Measurements from ENCODE around the gene PNLIPRP1. TPM values are rescaled to one million over a fixed set of nuclear protein-coding genes. Genes with fewer than 3 reads are reported as not detected.

PNLIPRP1 gene
- total RNA-seq, 1 experiment from 2014 or later = not detected

GRCh38 chr10:116545122-116545521 lies 45.6 kb upstream of the PNLIPRP1 start:
- CTCF ChIA-PET = no interaction called here
- Histone ChIP-seq H3K9ac (ENCODE audit: low read length) (no peak overlapping the region), H3K9me2 (replicated peaks; ENCODE audit: low read length) (no peaks in the 10 kb centered on the region), H3F3A (ENCODE audit: low read length, unreplicated experiment) (no peaks in the 10 kb centered on the region), H3K36me3 (ENCODE audit: low read depth, low read length) (no peaks in the 10 kb centered on the region), H3K9me3 (ENCODE audit: low read length) (no peaks in the 10 kb centered on the region), H3K4me2 (ENCODE audit: low read length) (no peak overlapping the region), H3K27me3 (ENCODE audit: low read length) (peaks cover 52% of the 10 kb centered on the region), H3K4me3 (ENCODE audit: low read length) (no peak overlapping the region), H3K4me1 (ENCODE audit: insufficient read depth, low read length) (no peaks in the 10 kb centered on the region), H3K27ac (ENCODE audit: low read length) (no peak overlapping the region), H3K79me2 (ENCODE audit: low read length) (no peaks in the 10 kb centered on the region), H4K20me1 (ENCODE audit: low read length) (no peaks in the 10 kb centered on the region), H2AFZ (ENCODE audit: low read length) (no peak overlapping the region)
- POLR2A ChIA-PET (ENCODE audit: unreplicated experiment) = no interaction called here
- no TSS peak for BruUV-seq (replicated peaks)
- ATAC-seq (no peak), DNase-seq (no peak)
- intact Hi-C loops (cut with micrococcal nuclease) = no loop called here
- no peak for TF ChIP-seq CTCF (conservative IDR thresholded peaks at IDR 0.05; ENCODE audit: low read depth, low read length)
- no peak for TF ChIP-seq EZH2phosphoT487 (IDR thresholded peaks at IDR 0.05; ENCODE audit: borderline replicate concordance, low read length)
- no peak for TF ChIP-seq EZH2 (IDR thresholded peaks at IDR 0.05; ENCODE audit: low read length, unreplicated experiment)

- no peak within 1 kb of the TSS for H3K9ac ChIP-seq (ENCODE audit: low read length)
- H3K4me1 ChIP-seq (ENCODE audit: insufficient read depth, low read length) = no peaks in the 10 kb centered on the region
- H3K9me3 ChIP-seq (ENCODE audit: low read length) = no peaks in the 10 kb centered on the region
- no peaks in the 10 kb centered on the region for H3K36me3 ChIP-seq (ENCODE audit: low read depth, low read length)
- H3K79me2 ChIP-seq (ENCODE audit: low read length) = no peaks in the 10 kb centered on the region
- H3K27ac ChIP-seq (ENCODE audit: low read length) = no peak within 1 kb of the TSS
- H3K4me2 ChIP-seq (ENCODE audit: low read length) = no peak within 1 kb of the TSS
- peaks cover 56% of the 10 kb centered on the region for H3K27me3 ChIP-seq (ENCODE audit: low read length)
- no peaks in the 10 kb centered on the region for H3K9me2 ChIP-seq (replicated peaks; ENCODE audit: low read length)
- no peak for ATAC-seq
- ChIA-PET CTCF (no interaction called here), POLR2A (ENCODE audit: unreplicated experiment) (no interaction called here)
- no TSS peak for BruUV-seq (replicated peaks)
- intact Hi-C loops (cut with micrococcal nuclease) = no loop called here
- H2AFZ ChIP-seq (ENCODE audit: low read length) = no peak within 1 kb of the TSS
- H4K20me1 ChIP-seq (ENCODE audit: low read length) = no peaks in the 10 kb centered on the region
- H3F3A ChIP-seq (ENCODE audit: low read length, unreplicated experiment) = no peaks in the 10 kb centered on the region
- no peak for DNase-seq
- TF ChIP-seq CTCF (conservative IDR thresholded peaks at IDR 0.05; ENCODE audit: low read depth, low read length) = no peak
- no peak for TF ChIP-seq EZH2phosphoT487 (IDR thresholded peaks at IDR 0.05; ENCODE audit: borderline replicate concordance, low read length)
- TF ChIP-seq EZH2 (IDR thresholded peaks at IDR 0.05; ENCODE audit: low read length, unreplicated experiment) = no peak
- no peak within 1 kb of the TSS for H3K4me3 ChIP-seq (ENCODE audit: low read length)
Measured at GRCh38 chr10:116545756-116546155, 45.0 kb upstream of the PNLIPRP1 start, which contains the start of gene PNLIP. Gene PNLIP (plus strand): TSS chr10:116545931. CDS start chr10:116546093, 162 bp downstream.

- no peak overlapping the region for H3K4me3 ChIP-seq (ENCODE audit: low read length)
- no peaks in the 10 kb centered on the region for H3F3A ChIP-seq (ENCODE audit: low read length, unreplicated experiment)
- no peaks in the 10 kb centered on the region for H3K36me3 ChIP-seq (ENCODE audit: low read depth, low read length)
- no peaks in the 10 kb centered on the region for H4K20me1 ChIP-seq (ENCODE audit: low read length)
- CTCF ChIA-PET = no interaction called here
- H3K4me1 ChIP-seq (ENCODE audit: insufficient read depth, low read length) = no peaks in the 10 kb centered on the region
- no peaks in the 10 kb centered on the region for H3K9me3 ChIP-seq (ENCODE audit: low read length)
- no peak overlapping the region for H3K4me2 ChIP-seq (ENCODE audit: low read length)
- no peak overlapping the region for H3K9ac ChIP-seq (ENCODE audit: low read length)
- no peaks in the 10 kb centered on the region for H3K9me2 ChIP-seq (replicated peaks; ENCODE audit: low read length)
- H3K27ac ChIP-seq (ENCODE audit: low read length) = no peak overlapping the region
- ATAC-seq = no peak
- H3K27me3 ChIP-seq (ENCODE audit: low read length) = peaks cover 56% of the 10 kb centered on the region
- H2AFZ ChIP-seq (ENCODE audit: low read length) = no peak overlapping the region
- TF ChIP-seq CTCF (conservative IDR thresholded peaks at IDR 0.05; ENCODE audit: low read depth, low read length) (no peak), EZH2phosphoT487 (IDR thresholded peaks at IDR 0.05; ENCODE audit: borderline replicate concordance, low read length) (no peak), EZH2 (IDR thresholded peaks at IDR 0.05; ENCODE audit: low read length, unreplicated experiment) (no peak)
- POLR2A ChIA-PET (ENCODE audit: unreplicated experiment) = no interaction called here
- intact Hi-C loops (cut with micrococcal nuclease) = no loop called here
- no TSS peak for BruUV-seq (replicated peaks)
- no peaks in the 10 kb centered on the region for H3K79me2 ChIP-seq (ENCODE audit: low read length)
- DNase-seq = no peak
Measured at GRCh38 chr10:116548301-116548700, 42.5 kb upstream of the PNLIPRP1 start.
